T-helper 1 cell treated with Interleukin-12 subunit alpha and Interleukin-12 subunit beta and Interleukin-4 antibody, amounts not matched to agents 30 μg/mL and 1 μg/mL, for 36 hours (primary cell): ENCODE measurements around the gene COA7.
"Not testable (repeated sequence)": the region's sequence is repeated elsewhere in the genome, so short reads cannot be mapped to it uniquely, and the experiment has no call there.

ENCODE experiments used
- H3K27ac Mint-ChIP-seq: one replicate; pipeline ENCODE4 v1.8.0; 2021; ENCODE audit warnings: mild to moderate bottlenecking, mixed read lengths
- H3K27me3 Mint-ChIP-seq: one replicate; pipeline ENCODE4 v1.8.0; 2021; ENCODE audit warnings: low read depth, mixed read lengths
- H3K36me3 Mint-ChIP-seq: one replicate; pipeline ENCODE4 v1.8.0; 2021; ENCODE audit warnings: low read depth, mixed read lengths
- H3K4me1 Mint-ChIP-seq: one replicate; pipeline ENCODE4 v1.8.0; 2021; ENCODE audit warnings: low read depth, mixed read lengths
- H3K4me3 Mint-ChIP-seq: one replicate; pipeline ENCODE4 v1.8.0; 2021; ENCODE audit warnings: mild to moderate bottlenecking, moderate library complexity, mixed read lengths
- H3K9me3 Mint-ChIP-seq: one replicate; pipeline ENCODE4 v1.8.0; 2021; ENCODE audit warnings: mixed read lengths

Gene COA7

GRCh38 chr1:52697795-52698674, at the start of gene COA7:
COA7 (minus strand) TSS chr1:52698347; CDS start chr1:52698326, 21 bp downstream.
- H3K36me3 Mint-ChIP-seq, result peaks cover 11% of the 10 kb centered on the region
- peaks cover 28% of the 10 kb centered on the region for H3K4me1 Mint-ChIP-seq
- peaks cover 6% of the 10 kb centered on the region for H3K27me3 Mint-ChIP-seq
- peak within 1 kb of the TSS; percentile 92 for H3K4me3 Mint-ChIP-seq
- peak within 1 kb of the TSS; percentile 87 for H3K27ac Mint-ChIP-seq
- H3K9me3 Mint-ChIP-seq, result no peaks in the 10 kb centered on the region

GRCh38 chr1:52747450-52747849, 49.3 kb upstream of the COA7 start:
- H3K9me3 Mint-ChIP-seq, result no peaks in the 10 kb centered on the region
- H3K4me1 Mint-ChIP-seq, result peaks cover 4% of the 10 kb centered on the region
- H3K27ac Mint-ChIP-seq, result no peak overlapping the region
- H3K4me3 Mint-ChIP-seq, result no peak overlapping the region
- H3K36me3 Mint-ChIP-seq, result no peaks in the 10 kb centered on the region
- H3K27me3 Mint-ChIP-seq, result no peaks in the 10 kb centered on the region

- Mint-ChIP-seq H3K9me3 (no peaks in the 10 kb centered on the region), H3K36me3 (no peaks in the 10 kb centered on the region), H3K27me3 (no peaks in the 10 kb centered on the region), H3K4me1 (peaks cover 6% of the 10 kb centered on the region), H3K4me3 (no peak overlapping the region), H3K27ac (no peak overlapping the region)
Measured at GRCh38 chr1:52746189-52746588, 48.0 kb upstream of the COA7 start.

- Mint-ChIP-seq H3K36me3 (no peaks in the 10 kb centered on the region), H3K27ac (peak overlapping the region; percentile 36), H3K9me3 (no peaks in the 10 kb centered on the region)
Measured at GRCh38 chr1:52741259-52741658, 43.1 kb upstream of the COA7 start.

GRCh38 chr1:52739699-52740467, 41.7 kb upstream of the COA7 start:
- Mint-ChIP-seq H3K9me3 (no peaks in the 10 kb centered on the region), H3K27me3 (no peaks in the 10 kb centered on the region)

More at GRCh38 chr1:52741259-52741658, 43.1 kb upstream of the COA7 start:
- no peak overlapping the region for H3K4me3 Mint-ChIP-seq
- no peaks in the 10 kb centered on the region for H3K27me3 Mint-ChIP-seq
- H3K4me1 Mint-ChIP-seq, result peaks cover 9% of the 10 kb centered on the region

GRCh38 chr1:52738893-52739292, 40.7 kb upstream of the COA7 start:
- Mint-ChIP-seq H3K4me1 (peaks cover 9% of the 10 kb centered on the region), H3K36me3 (no peaks in the 10 kb centered on the region), H3K4me3 (no peak overlapping the region), H3K27ac (no peak overlapping the region), H3K27me3 (no peaks in the 10 kb centered on the region), H3K9me3 (no peaks in the 10 kb centered on the region)

More at GRCh38 chr1:52739699-52740467, 41.7 kb upstream of the COA7 start:
- no peak overlapping the region for H3K27ac Mint-ChIP-seq
- H3K36me3 Mint-ChIP-seq, result no peaks in the 10 kb centered on the region
- no peak overlapping the region for H3K4me3 Mint-ChIP-seq
- H3K4me1 Mint-ChIP-seq, result peaks cover 9% of the 10 kb centered on the region

GRCh38 chr1:52738148-52738547, 40.0 kb upstream of the COA7 start:
- H3K4me1 Mint-ChIP-seq, result peaks cover 9% of the 10 kb centered on the region
- H3K27ac Mint-ChIP-seq, result no peak overlapping the region
- no peaks in the 10 kb centered on the region for H3K36me3 Mint-ChIP-seq
- H3K4me3 Mint-ChIP-seq, result no peak overlapping the region
- no peaks in the 10 kb centered on the region for H3K27me3 Mint-ChIP-seq
- H3K9me3 Mint-ChIP-seq, result no peaks in the 10 kb centered on the region

- H3K27ac Mint-ChIP-seq, H3K27me3 Mint-ChIP-seq, H3K4me1 Mint-ChIP-seq, H3K4me3 Mint-ChIP-seq, H3K9me3 Mint-ChIP-seq, H3K36me3 Mint-ChIP-seq: not testable (repeated sequence)
Measured at GRCh38 chr1:52735371-52735770, 37.2 kb upstream of the COA7 start.

GRCh38 chr1:52733368-52733767, 35.2 kb upstream of the COA7 start:
- peaks cover 4% of the 10 kb centered on the region for H3K36me3 Mint-ChIP-seq
- H3K4me1 Mint-ChIP-seq, result peaks cover 10% of the 10 kb centered on the region
- H3K27ac Mint-ChIP-seq, result no peak overlapping the region
- no peaks in the 10 kb centered on the region for H3K27me3 Mint-ChIP-seq
- H3K4me3 Mint-ChIP-seq, result no peak overlapping the region
- H3K9me3 Mint-ChIP-seq, result no peaks in the 10 kb centered on the region

GRCh38 chr1:52727956-52728656, 30.0 kb upstream of the COA7 start:
- Mint-ChIP-seq H3K27ac (no peak overlapping the region), H3K4me3 (peak overlapping the region; percentile 99), H3K27me3 (peaks cover 4% of the 10 kb centered on the region), H3K4me1 (peaks cover 37% of the 10 kb centered on the region), H3K9me3 (no peaks in the 10 kb centered on the region), H3K36me3 (peaks cover 4% of the 10 kb centered on the region)

GRCh38 chr1:52727114-52727586, 29.0 kb upstream of the COA7 start:
- H3K27ac Mint-ChIP-seq, result peak overlapping the region; percentile 84
- H3K27me3 Mint-ChIP-seq, result peaks cover 4% of the 10 kb centered on the region
- H3K4me3 Mint-ChIP-seq, result peak overlapping the region; percentile 99
- H3K9me3 Mint-ChIP-seq, result no peaks in the 10 kb centered on the region
- H3K36me3 Mint-ChIP-seq, result peaks cover 4% of the 10 kb centered on the region
- peaks cover 37% of the 10 kb centered on the region for H3K4me1 Mint-ChIP-seq

- Mint-ChIP-seq H3K4me3 (peak within 1 kb of the TSS; percentile 99), H3K9me3 (no peaks in the 10 kb centered on the region), H3K36me3 (peaks cover 4% of the 10 kb centered on the region), H3K27me3 (peaks cover 4% of the 10 kb centered on the region), H3K4me1 (peaks cover 37% of the 10 kb centered on the region), H3K27ac (peak within 1 kb of the TSS; percentile 84)
Measured at GRCh38 chr1:52726265-52727113, 28.3 kb upstream of the COA7 start, which contains the start of gene ZYG11B. ZYG11B (plus strand) TSS chr1:52726453; CDS start chr1:52726654, 201 bp downstream.

- H3K4me3 Mint-ChIP-seq, result peak overlapping the region; percentile 80
- H3K27me3 Mint-ChIP-seq, result peaks cover 4% of the 10 kb centered on the region
- no peaks in the 10 kb centered on the region for H3K9me3 Mint-ChIP-seq
- H3K27ac Mint-ChIP-seq, result peak overlapping the region; percentile 49
- peaks cover 4% of the 10 kb centered on the region for H3K36me3 Mint-ChIP-seq
- H3K4me1 Mint-ChIP-seq, result peaks cover 37% of the 10 kb centered on the region
Measured at GRCh38 chr1:52725903-52726264, 27.7 kb upstream of the COA7 start.
